ENCODE measurements around the gene DISC1. TPM values are rescaled to one million over a fixed set of nuclear protein-coding genes. Genes with fewer than 3 reads are reported as not detected.

Gene DISC1
- total RNA-seq, 1 experiment from 2014 or later: 1.8 TPM

DNA sequence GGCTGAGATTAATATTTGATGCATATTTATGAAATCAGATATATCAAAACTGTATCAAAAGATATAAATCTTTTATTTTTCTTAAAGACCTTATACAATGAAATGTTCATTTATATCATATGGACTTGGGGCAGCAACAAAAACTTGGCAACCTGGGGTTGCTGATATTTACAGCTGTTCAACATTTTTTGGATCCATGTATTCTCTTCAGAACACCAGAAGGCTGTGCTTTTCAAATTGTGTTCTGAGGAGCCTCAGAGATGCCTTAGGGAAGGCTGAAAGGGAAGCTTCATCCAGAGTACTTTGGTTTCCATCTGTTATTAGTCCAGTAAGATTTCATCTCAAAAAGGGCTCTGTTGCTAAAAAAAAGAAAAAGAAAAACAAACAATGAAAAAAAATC is 94.8 kb downstream of the DISC1 start (continued):
- TF ChIP-seq, protein P1, sequence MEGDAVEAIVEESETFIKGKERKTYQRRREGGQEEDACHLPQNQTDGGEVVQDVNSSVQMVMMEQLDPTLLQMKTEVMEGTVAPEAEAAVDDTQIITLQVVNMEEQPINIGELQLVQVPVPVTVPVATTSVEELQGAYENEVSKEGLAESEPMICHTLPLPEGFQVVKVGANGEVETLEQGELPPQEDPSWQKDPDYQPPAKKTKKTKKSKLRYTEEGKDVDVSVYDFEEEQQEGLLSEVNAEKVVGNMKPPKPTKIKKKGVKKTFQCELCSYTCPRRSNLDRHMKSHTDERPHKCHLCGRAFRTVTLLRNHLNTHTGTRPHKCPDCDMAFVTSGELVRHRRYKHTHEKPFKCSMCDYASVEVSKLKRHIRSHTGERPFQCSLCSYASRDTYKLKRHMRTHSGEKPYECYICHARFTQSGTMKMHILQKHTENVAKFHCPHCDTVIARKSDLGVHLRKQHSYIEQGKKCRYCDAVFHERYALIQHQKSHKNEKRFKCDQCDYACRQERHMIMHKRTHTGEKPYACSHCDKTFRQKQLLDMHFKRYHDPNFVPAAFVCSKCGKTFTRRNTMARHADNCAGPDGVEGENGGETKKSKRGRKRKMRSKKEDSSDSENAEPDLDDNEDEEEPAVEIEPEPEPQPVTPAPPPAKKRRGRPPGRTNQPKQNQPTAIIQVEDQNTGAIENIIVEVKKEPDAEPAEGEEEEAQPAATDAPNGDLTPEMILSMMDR (IDR thresholded peaks at IDR 0.05 in 2 of 3, conservative IDR thresholded peaks at IDR 0.05 in 1 of 3; ENCODE audit: borderline replicate concordance in 1 of 3, insufficient read depth in 1 of 3, low read depth in 2 of 3, low read length in 2 of 3): no peak
- TF ChIP-seq CBX3 (IDR thresholded peaks at IDR 0.05; ENCODE audit: low read depth) (no peak), EGR1 (IDR thresholded peaks at IDR 0.05; ENCODE audit: low read depth) (no peak), ZNF274 (IDR thresholded peaks at IDR 0.05; ENCODE audit: low read depth, low read length) (no peak), SIN3A (IDR thresholded peaks at IDR 0.05; ENCODE audit: low read depth) (no peak), FOSL1 (IDR thresholded peaks at IDR 0.05; ENCODE audit: low read depth) (no peak)
- TF ChIP-seq, protein P2, sequence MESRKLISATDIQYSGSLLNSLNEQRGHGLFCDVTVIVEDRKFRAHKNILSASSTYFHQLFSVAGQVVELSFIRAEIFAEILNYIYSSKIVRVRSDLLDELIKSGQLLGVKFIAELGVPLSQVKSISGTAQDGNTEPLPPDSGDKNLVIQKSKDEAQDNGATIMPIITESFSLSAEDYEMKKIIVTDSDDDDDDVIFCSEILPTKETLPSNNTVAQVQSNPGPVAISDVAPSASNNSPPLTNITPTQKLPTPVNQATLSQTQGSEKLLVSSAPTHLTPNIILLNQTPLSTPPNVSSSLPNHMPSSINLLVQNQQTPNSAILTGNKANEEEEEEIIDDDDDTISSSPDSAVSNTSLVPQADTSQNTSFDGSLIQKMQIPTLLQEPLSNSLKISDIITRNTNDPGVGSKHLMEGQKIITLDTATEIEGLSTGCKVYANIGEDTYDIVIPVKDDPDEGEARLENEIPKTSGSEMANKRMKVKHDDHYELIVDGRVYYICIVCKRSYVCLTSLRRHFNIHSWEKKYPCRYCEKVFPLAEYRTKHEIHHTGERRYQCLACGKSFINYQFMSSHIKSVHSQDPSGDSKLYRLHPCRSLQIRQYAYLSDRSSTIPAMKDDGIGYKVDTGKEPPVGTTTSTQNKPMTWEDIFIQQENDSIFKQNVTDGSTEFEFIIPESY (IDR thresholded peaks at IDR 0.05; ENCODE audit: extremely low read depth, insufficient replicate concordance, low read length): no peak

DNA sequence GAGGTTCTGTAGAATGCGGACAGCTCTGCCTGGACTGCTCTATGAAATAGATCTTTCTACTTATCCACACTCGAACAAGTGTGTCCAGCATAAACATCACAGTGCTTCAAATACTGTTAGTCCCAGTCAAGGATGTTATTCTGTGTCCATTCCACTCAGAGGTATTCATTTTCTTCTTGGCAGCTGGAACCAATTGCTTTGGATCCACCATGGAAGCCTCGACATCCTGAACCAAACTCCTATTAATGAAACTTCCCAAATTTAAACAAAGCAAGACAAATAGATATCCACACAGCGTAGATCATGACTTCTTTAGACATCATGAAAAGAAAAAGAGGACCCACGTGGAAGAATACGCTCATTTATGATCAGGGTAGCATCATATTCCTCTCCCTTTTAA is 95.8 kb downstream of the DISC1 start:
- ChIA-PET POLR2A (no interaction called here), RAD21 (ENCODE audit: low non-redundant PET in 1 of 2, low total read pairs in 2 of 2, uncharacterized antibody in 2 of 2, unreplicated experiment in 2 of 2) (no interaction called here), CTCF (no interaction called here)
- DNase-seq (ENCODE audit: low read depth, low spot score) (no peak), ATAC-seq (no peak)
- TF ChIP-seq EZH2phosphoT487 (IDR thresholded peaks at IDR 0.05; ENCODE audit: borderline replicate concordance) (no peak), SIN3A (IDR thresholded peaks at IDR 0.05; ENCODE audit: low read depth) (no peak), YY1 (IDR thresholded peaks at IDR 0.05; ENCODE audit: extremely low read depth, insufficient replicate concordance, low read depth, low read length) (no peak), CEBPB (IDR thresholded peaks at IDR 0.05; ENCODE audit: low read depth) (no peak), ZFX (IDR thresholded peaks at IDR 0.05) (no peak), EZH2 (IDR thresholded peaks at IDR 0.05) (no peak), RAD21 (IDR thresholded peaks at IDR 0.05; ENCODE audit: low read depth) (no peak), SRF (IDR thresholded peaks at IDR 0.05; ENCODE audit: low read depth) (no peak), CBX3 (IDR thresholded peaks at IDR 0.05; ENCODE audit: low read depth) (no peak), TCF7L2 (IDR thresholded peaks at IDR 0.05; ENCODE audit: borderline replicate concordance, extremely low read depth, insufficient read depth, insufficient read length) (no peak), SP1 (IDR thresholded peaks at IDR 0.05; ENCODE audit: low read depth) (no peak), POLR2A (IDR thresholded peaks at IDR 0.05; ENCODE audit: borderline replicate concordance, extremely low read depth, insufficient read depth, insufficient read length) (no peak), POLR2AphosphoS5 (IDR thresholded peaks at IDR 0.05; ENCODE audit: low read depth, low read length) (no peak), JUND (IDR thresholded peaks at IDR 0.05) (no peak)
- TF ChIP-seq, protein P3, sequence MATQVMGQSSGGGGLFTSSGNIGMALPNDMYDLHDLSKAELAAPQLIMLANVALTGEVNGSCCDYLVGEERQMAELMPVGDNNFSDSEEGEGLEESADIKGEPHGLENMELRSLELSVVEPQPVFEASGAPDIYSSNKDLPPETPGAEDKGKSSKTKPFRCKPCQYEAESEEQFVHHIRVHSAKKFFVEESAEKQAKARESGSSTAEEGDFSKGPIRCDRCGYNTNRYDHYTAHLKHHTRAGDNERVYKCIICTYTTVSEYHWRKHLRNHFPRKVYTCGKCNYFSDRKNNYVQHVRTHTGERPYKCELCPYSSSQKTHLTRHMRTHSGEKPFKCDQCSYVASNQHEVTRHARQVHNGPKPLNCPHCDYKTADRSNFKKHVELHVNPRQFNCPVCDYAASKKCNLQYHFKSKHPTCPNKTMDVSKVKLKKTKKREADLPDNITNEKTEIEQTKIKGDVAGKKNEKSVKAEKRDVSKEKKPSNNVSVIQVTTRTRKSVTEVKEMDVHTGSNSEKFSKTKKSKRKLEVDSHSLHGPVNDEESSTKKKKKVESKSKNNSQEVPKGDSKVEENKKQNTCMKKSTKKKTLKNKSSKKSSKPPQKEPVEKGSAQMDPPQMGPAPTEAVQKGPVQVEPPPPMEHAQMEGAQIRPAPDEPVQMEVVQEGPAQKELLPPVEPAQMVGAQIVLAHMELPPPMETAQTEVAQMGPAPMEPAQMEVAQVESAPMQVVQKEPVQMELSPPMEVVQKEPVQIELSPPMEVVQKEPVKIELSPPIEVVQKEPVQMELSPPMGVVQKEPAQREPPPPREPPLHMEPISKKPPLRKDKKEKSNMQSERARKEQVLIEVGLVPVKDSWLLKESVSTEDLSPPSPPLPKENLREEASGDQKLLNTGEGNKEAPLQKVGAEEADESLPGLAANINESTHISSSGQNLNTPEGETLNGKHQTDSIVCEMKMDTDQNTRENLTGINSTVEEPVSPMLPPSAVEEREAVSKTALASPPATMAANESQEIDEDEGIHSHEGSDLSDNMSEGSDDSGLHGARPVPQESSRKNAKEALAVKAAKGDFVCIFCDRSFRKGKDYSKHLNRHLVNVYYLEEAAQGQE (IDR thresholded peaks at IDR 0.05; ENCODE audit: low read depth): no peak
- TF ChIP-seq, protein P4, sequence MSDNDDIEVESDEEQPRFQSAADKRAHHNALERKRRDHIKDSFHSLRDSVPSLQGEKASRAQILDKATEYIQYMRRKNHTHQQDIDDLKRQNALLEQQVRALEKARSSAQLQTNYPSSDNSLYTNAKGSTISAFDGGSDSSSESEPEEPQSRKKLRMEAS (IDR thresholded peaks at IDR 0.05): no peak
- no peaks in the 10 kb centered on the region for H4K20me1 ChIP-seq (ENCODE audit: insufficient read depth)
- no peaks in the 10 kb centered on the region for H3K79me2 ChIP-seq (ENCODE audit: insufficient read depth, low read length)
- H3K36me3 ChIP-seq (ENCODE audit: control insufficient read depth in 1 of 2, insufficient read depth in 2 of 2, low read length in 2 of 2): no peaks in the 10 kb centered on the region
- no peaks in the 10 kb centered on the region for H3K27me3 ChIP-seq (ENCODE audit: insufficient read depth, low read length)
- H3K9me2 ChIP-seq (ENCODE audit: insufficient read depth): no peaks in the 10 kb centered on the region
- BruUV-seq (replicated peaks): no TSS peak
- H3K4me2 ChIP-seq (ENCODE audit: low read length): no peak overlapping the region
- no peak overlapping the region for H3K4me3 ChIP-seq (replicated peaks in 1 of 2; ENCODE audit: low read depth in 1 of 2, low read length in 2 of 2)
- H3K27ac ChIP-seq (ENCODE audit: low read depth, low read length): no peak overlapping the region
- no peak overlapping the region for H2AFZ ChIP-seq (ENCODE audit: low read depth, low read length, poor library complexity, severe bottlenecking)
- no peaks in the 10 kb centered on the region for H3K9me3 ChIP-seq (ENCODE audit: control insufficient read depth in 1 of 2, insufficient read depth in 1 of 2, low read depth in 1 of 2, low read length in 2 of 2)
- intact Hi-C loops (cut with micrococcal nuclease): loop anchor here (10.0 kb wide), 1 partner anchor 902 kb away; no protein-coding TSS in a partner anchor
- H3K4me1 ChIP-seq (ENCODE audit: control insufficient read depth in 1 of 2, insufficient read depth in 2 of 2, low read length in 2 of 2): no peaks in the 10 kb centered on the region
- no peak overlapping the region for H3K9ac ChIP-seq (ENCODE audit: low read length)
